HG03520 (cell line): Measurements from ENCODE around the gene BICDL1.

Experiments
- ATAC-seq: cut with Tn5 transposase; IDR thresholded peaks from one replicate; pipeline ENCODE4 v1.9.1; 2021; ENCODE audit warnings: mild to moderate bottlenecking, moderate library complexity; ENCODE audit not compliant: unreplicated experiment

BICDL1 gene

GRCh38 chr12:120078868-120079267, 89.8 kb downstream of the BICDL1 start:
- ATAC-seq = no peak

GRCh38 chr12:120079411-120080400, 90.7 kb downstream of the BICDL1 start:
- no peak for ATAC-seq

- no peak for ATAC-seq
Observed at GRCh38 chr12:120081641-120082040, 92.6 kb downstream of the BICDL1 start.

- no peak for ATAC-seq
Observed at GRCh38 chr12:120085920-120086645, 97.0 kb downstream of the BICDL1 start.

GRCh38 chr12:120086801-120087621, 98.0 kb downstream of the BICDL1 start:
- ATAC-seq = peak; percentile 97

GRCh38 chr12:120089105-120089504, 100.1 kb downstream of the BICDL1 start:
- no peak for ATAC-seq

- ATAC-seq = no peak
Observed at GRCh38 chr12:120089796-120090195, 100.8 kb downstream of the BICDL1 start.

GRCh38 chr12:120090206-120090605, 101.2 kb downstream of the BICDL1 start:
- no peak for ATAC-seq

- ATAC-seq = no peak
Observed at GRCh38 chr12:120090626-120091295, 101.7 kb downstream of the BICDL1 start.

GRCh38 chr12:120091371-120092090, 102.5 kb downstream of the BICDL1 start:
- ATAC-seq = no peak

GRCh38 chr12:120092551-120093335, 103.7 kb downstream of the BICDL1 start:
- ATAC-seq = no peak

- no peak for ATAC-seq
Observed at GRCh38 chr12:120093336-120093591, 104.2 kb downstream of the BICDL1 start.

- ATAC-seq = no peak
Observed at GRCh38 chr12:120093592-120094355, 104.7 kb downstream of the BICDL1 start.

GRCh38 chr12:120094485-120094884, 105.4 kb downstream of the BICDL1 start:
- no peak for ATAC-seq

GRCh38 chr12:120095331-120095730, 106.3 kb downstream of the BICDL1 start:
- no peak for ATAC-seq

- no peak for ATAC-seq
Observed at GRCh38 chr12:120095736-120096135, 106.7 kb downstream of the BICDL1 start.

- ATAC-seq = no peak
Observed at GRCh38 chr12:120096671-120097202, 107.7 kb downstream of the BICDL1 start.

GRCh38 chr12:120098756-120099470, 109.9 kb downstream of the BICDL1 start:
- no peak for ATAC-seq
